NB4 (cell line): ENCODE measurements around the gene NOL6.
"Not testable (repeated sequence)": the region's sequence is repeated elsewhere in the genome, so short reads cannot be mapped to it uniquely, and the experiment has no call there.

Experiments used
- CTCF ChIP-seq: IDR thresholded peaks from one replicate; pipeline ENCODE4 v1.5.1; 2012; ENCODE audit warnings: low read depth, low read length
- MYC ChIP-seq: IDR thresholded peaks from 2 replicates; pipeline ENCODE4 v1.6.1; 2011; ENCODE audit warnings: low read depth, low read length
- POLR2A ChIP-seq: IDR thresholded peaks from 2 replicates; pipeline ENCODE4 v1.6.1; 2011; ENCODE audit warnings: mild to moderate bottlenecking; ENCODE audit not compliant: insufficient read length; ENCODE audit errors: extremely low read depth

DNA sequence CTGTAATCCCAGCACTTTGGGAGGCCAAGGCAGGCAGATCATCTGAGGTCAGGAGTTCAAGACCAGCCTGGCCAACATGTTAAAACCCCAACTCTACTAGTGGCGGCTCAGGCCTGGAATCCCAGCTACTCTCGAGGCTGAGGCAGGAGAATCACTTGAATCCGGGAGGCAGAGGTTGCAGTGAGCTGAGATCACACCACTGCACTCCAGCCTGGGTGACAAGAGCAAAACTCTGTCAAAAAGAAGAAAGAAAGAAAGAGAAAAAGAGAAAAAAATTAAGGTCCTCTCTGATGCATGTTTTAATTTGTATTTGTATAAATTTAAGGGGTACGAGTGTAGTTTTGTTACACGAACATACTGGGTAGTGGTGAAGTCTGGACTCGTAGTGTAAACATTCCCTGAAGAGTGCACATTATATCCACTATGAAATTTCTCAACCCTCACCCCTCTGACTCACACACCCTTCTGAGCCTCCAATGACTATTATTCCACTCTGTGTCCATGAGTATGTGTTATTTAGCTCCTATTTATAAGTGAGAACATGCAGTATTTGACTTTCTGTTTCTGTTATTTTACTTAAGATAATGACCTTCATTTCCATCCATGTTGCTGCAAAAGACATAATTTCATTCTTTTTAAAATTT is 44.3 kb upstream of the NOL6 start:
- not testable (repeated sequence) for TF ChIP-seq CTCF, POLR2A, MYC
